Measurements from ENCODE around the gene PLCB1. TPM values are rescaled to one million over a fixed set of nuclear protein-coding genes. Genes with fewer than 3 reads are reported as not detected.

Gene PLCB1
- total RNA-seq, 1 experiment from 2014 or later: 6.8 TPM

DNA sequence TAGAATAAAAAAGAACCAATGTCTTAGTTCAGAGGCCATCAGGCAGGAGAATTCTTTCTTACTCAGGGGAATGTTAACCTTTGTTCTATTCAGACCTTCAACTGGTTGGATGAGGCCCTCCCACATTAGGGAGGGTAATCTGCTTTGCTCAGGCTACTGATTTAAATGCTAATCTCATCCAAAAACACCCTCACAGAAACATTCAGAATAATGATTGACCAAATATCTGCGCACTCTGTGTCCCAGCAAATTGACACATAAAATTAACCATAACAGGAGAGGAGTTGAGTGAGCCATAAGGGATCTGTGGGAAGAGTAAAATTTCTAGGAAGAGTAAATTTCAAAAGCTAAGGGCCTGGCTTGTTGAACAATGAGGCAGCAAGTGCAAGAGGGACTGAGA is 702.8 kb downstream of the PLCB1 start:
- no peaks in the 10 kb centered on the region for H3K27me3 ChIP-seq (replicated peaks; ENCODE audit: insufficient read depth, low read depth, low read length, poor library complexity)
- H3K36me3 ChIP-seq (ENCODE audit: insufficient read depth, low read length, poor library complexity, severe bottlenecking): no peaks in the 10 kb centered on the region
- BruUV-seq (replicated peaks): no TSS peak
- H3K9me3 ChIP-seq (ENCODE audit: low read depth, low read length, poor library complexity, severe bottlenecking): no peaks in the 10 kb centered on the region
- POLR2A ChIA-PET (ENCODE audit: low non-redundant PET): no interaction called here
- no peak overlapping the region for H3K27ac ChIP-seq (ENCODE audit: low read depth, low read length, poor library complexity, severe bottlenecking)
- no peak overlapping the region for H3K4me3 ChIP-seq (ENCODE audit: low read depth, low read length, poor library complexity, severe bottlenecking)
- H3K4me1 ChIP-seq (ENCODE audit: insufficient read depth, low read length, poor library complexity, severe bottlenecking): no peaks in the 10 kb centered on the region
- CTCF ChIA-PET: no interaction called here
- no peak for DNase-seq (ENCODE audit: low spot score)
- intact Hi-C loops (cut with micrococcal nuclease; ENCODE audit: unreplicated experiment): no loop called here
- TF ChIP-seq, protein P1, sequence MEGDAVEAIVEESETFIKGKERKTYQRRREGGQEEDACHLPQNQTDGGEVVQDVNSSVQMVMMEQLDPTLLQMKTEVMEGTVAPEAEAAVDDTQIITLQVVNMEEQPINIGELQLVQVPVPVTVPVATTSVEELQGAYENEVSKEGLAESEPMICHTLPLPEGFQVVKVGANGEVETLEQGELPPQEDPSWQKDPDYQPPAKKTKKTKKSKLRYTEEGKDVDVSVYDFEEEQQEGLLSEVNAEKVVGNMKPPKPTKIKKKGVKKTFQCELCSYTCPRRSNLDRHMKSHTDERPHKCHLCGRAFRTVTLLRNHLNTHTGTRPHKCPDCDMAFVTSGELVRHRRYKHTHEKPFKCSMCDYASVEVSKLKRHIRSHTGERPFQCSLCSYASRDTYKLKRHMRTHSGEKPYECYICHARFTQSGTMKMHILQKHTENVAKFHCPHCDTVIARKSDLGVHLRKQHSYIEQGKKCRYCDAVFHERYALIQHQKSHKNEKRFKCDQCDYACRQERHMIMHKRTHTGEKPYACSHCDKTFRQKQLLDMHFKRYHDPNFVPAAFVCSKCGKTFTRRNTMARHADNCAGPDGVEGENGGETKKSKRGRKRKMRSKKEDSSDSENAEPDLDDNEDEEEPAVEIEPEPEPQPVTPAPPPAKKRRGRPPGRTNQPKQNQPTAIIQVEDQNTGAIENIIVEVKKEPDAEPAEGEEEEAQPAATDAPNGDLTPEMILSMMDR (conservative IDR thresholded peaks at IDR 0.05; ENCODE audit: low read depth, low read length): no peak
- no peak for TF ChIP-seq EZH2 (IDR thresholded peaks at IDR 0.05; ENCODE audit: borderline replicate concordance, low read depth, low read length, poor library complexity, severe bottlenecking)

DNA sequence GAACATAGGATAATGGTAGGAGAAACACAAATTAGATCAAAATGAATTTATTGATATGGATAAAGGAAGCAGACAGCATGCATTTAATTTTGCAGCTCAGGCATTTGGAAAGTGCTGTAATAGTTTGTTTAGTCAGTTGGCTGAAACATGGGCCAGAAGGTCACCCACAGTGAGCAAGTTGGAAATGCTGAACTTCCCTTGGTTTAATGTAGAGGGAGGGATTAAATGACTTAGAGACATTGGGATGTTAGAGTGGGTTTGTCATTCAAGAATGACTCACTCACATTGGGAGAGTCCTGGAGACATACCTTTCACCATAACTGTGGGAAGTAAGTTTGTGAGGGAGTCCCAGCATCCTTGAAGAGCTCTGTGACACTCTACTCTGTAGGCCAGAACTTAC is 705.3 kb downstream of the PLCB1 start:
- intact Hi-C loops (cut with micrococcal nuclease; ENCODE audit: unreplicated experiment): no loop called here
- ChIA-PET CTCF (no interaction called here), POLR2A (ENCODE audit: low non-redundant PET) (no interaction called here)
- H3K27ac ChIP-seq (ENCODE audit: low read depth, low read length, poor library complexity, severe bottlenecking): no peak overlapping the region
- no peak overlapping the region for H3K4me3 ChIP-seq (ENCODE audit: low read depth, low read length, poor library complexity, severe bottlenecking)
- no peaks in the 10 kb centered on the region for H3K27me3 ChIP-seq (replicated peaks; ENCODE audit: insufficient read depth, low read depth, low read length, poor library complexity)
- DNase-seq (ENCODE audit: low spot score): no peak
- no peaks in the 10 kb centered on the region for H3K9me3 ChIP-seq (ENCODE audit: low read depth, low read length, poor library complexity, severe bottlenecking)
- H3K4me1 ChIP-seq (ENCODE audit: insufficient read depth, low read length, poor library complexity, severe bottlenecking): no peaks in the 10 kb centered on the region
- TF ChIP-seq, protein P1 (conservative IDR thresholded peaks at IDR 0.05; ENCODE audit: low read depth, low read length): no peak
- no peak for TF ChIP-seq EZH2 (IDR thresholded peaks at IDR 0.05; ENCODE audit: borderline replicate concordance, low read depth, low read length, poor library complexity, severe bottlenecking)
- no peaks in the 10 kb centered on the region for H3K36me3 ChIP-seq (ENCODE audit: insufficient read depth, low read length, poor library complexity, severe bottlenecking)
- no TSS peak for BruUV-seq (replicated peaks)

DNA sequence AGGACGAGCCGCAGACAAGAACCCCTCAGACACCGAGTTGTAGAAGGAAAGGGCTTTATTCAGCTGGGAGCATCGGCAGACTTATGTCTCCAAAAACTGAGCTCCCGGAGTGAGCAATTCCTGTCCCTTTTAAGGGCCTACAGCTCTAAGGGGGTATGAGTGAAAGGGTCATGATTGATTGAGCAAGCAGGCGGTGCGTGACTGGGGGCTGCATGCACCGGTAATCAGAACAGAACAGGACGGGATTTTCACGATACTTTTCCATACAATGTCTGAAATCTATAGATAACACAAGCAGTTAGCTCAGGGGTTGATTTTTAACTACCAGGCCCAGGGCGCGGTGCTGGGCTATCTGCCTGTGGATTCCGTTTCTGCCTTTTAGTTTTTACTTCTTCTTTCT is 710.5 kb downstream of the PLCB1 start:
- no peaks in the 10 kb centered on the region for H3K9me3 ChIP-seq (ENCODE audit: low read depth, low read length, poor library complexity, severe bottlenecking)
- no peak overlapping the region for H3K27ac ChIP-seq (ENCODE audit: low read depth, low read length, poor library complexity, severe bottlenecking)
- no peaks in the 10 kb centered on the region for H3K36me3 ChIP-seq (ENCODE audit: insufficient read depth, low read length, poor library complexity, severe bottlenecking)
- no peaks in the 10 kb centered on the region for H3K4me1 ChIP-seq (ENCODE audit: insufficient read depth, low read length, poor library complexity, severe bottlenecking)
- TF ChIP-seq, protein P1 (conservative IDR thresholded peaks at IDR 0.05; ENCODE audit: low read depth, low read length): no peak
- no peak for TF ChIP-seq EZH2 (IDR thresholded peaks at IDR 0.05; ENCODE audit: borderline replicate concordance, low read depth, low read length, poor library complexity, severe bottlenecking)
- H3K4me3 ChIP-seq (ENCODE audit: low read depth, low read length, poor library complexity, severe bottlenecking): no peak overlapping the region
- DNase-seq (ENCODE audit: low spot score): no peak
- intact Hi-C loops (cut with micrococcal nuclease; ENCODE audit: unreplicated experiment): no loop called here
- no peaks in the 10 kb centered on the region for H3K27me3 ChIP-seq (replicated peaks; ENCODE audit: insufficient read depth, low read depth, low read length, poor library complexity)
- CTCF ChIA-PET: no interaction called here
- BruUV-seq (replicated peaks): no TSS peak
- POLR2A ChIA-PET (ENCODE audit: low non-redundant PET): no interaction called here
